SK-N-SH treated with all-trans-retinoic acid at 6 μM for 48 hours (cell line): ENCODE results near the gene EOMES.

Experiments
- ATAC-seq: fragments of 200-7000 bp; cut with Tn5 transposase; 3 replicates; pipeline ENCODE4 v1.9.1; 2020; ENCODE audit warnings: mild to moderate bottlenecking, moderate library complexity
- ARNTL ChIP-seq: fragments of 450-650 bp; formaldehyde crosslinking; IDR thresholded peaks from 2 replicates; pipeline ENCODE4 v1.5.0; 2020; ENCODE audit warnings: low read depth, mild to moderate bottlenecking, moderate library complexity, borderline replicate concordance
- BACH2 ChIP-seq: fragments of 250-450 bp; sonication (Bioruptor Pico); IDR thresholded peaks from 2 replicates; pipeline ENCODE4 v1.9.0; 2021; ENCODE audit warnings: mild to moderate bottlenecking, borderline replicate concordance
- CREB5 ChIP-seq: fragments of 250-450 bp; sonication (Bioruptor Pico); IDR thresholded peaks from 2 replicates; pipeline ENCODE4 v1.5.1; 2020; ENCODE audit warnings: low read depth, mild to moderate bottlenecking, moderate library complexity
- ESRRG ChIP-seq: fragments of 250-450 bp; sonication (Bioruptor Pico); IDR thresholded peaks from 2 replicates; pipeline ENCODE4 v1.6.1; 2021; ENCODE audit warnings: mild to moderate bottlenecking
- GLIS3 ChIP-seq: fragments of 250-450 bp; sonication (Bioruptor Pico); IDR thresholded peaks from 2 replicates; pipeline ENCODE4 v1.5.0; 2020; ENCODE audit warnings: mild to moderate bottlenecking, moderate library complexity
- ISL1 ChIP-seq: fragments of 250-450 bp; sonication (Bioruptor Pico); IDR thresholded peaks from 2 replicates; pipeline ENCODE4 v2.1.2; 2022; ENCODE audit warnings: mild to moderate bottlenecking, moderate library complexity
- OSR1 ChIP-seq: fragments of 250-450 bp; sonication (Bioruptor Pico); IDR thresholded peaks from 2 replicates; pipeline ENCODE4 v1.8.0; 2022; ENCODE audit warnings: moderate library complexity, mild to moderate bottlenecking, inconsistent platforms
- PATZ1 ChIP-seq: fragments of 250-450 bp; sonication (Bioruptor Pico); IDR thresholded peaks from 2 replicates; pipeline ENCODE4 v1.8.0; 2020; ENCODE audit warnings: mild to moderate bottlenecking, moderate library complexity, borderline replicate concordance
- PPARA ChIP-seq: fragments of 250-450 bp; sonication (Bioruptor Pico); IDR thresholded peaks from 2 replicates; pipeline ENCODE4 v1.5.0; 2020; ENCODE audit warnings: mild to moderate bottlenecking, borderline replicate concordance
- RARB ChIP-seq: fragments of 250-450 bp; sonication (Bioruptor Pico); IDR thresholded peaks from 2 replicates; pipeline ENCODE4 v1.8.0; 2021; ENCODE audit warnings: mild to moderate bottlenecking, moderate library complexity
- SNAI2 ChIP-seq: fragments of 250-450 bp; sonication (Bioruptor Pico); IDR thresholded peaks from 2 replicates; pipeline ENCODE4 v1.5.0; 2020; ENCODE audit warnings: mild to moderate bottlenecking, moderate library complexity
- TCF4 ChIP-seq: fragments of 250-450 bp; sonication (Bioruptor Pico); IDR thresholded peaks from 2 replicates; pipeline ENCODE4 v1.8.0; 2021; ENCODE audit warnings: mild to moderate bottlenecking, moderate library complexity, borderline replicate concordance
- TOX ChIP-seq: fragments of 250-450 bp; sonication (Bioruptor Pico); IDR thresholded peaks from 2 replicates; pipeline ENCODE4 v1.8.0; 2021; ENCODE audit warnings: mild to moderate bottlenecking, moderate library complexity, borderline replicate concordance
- ZC3H10 ChIP-seq: fragments of 250-450 bp; sonication (Bioruptor Pico); IDR thresholded peaks from 2 replicates; pipeline ENCODE4 v1.5.1; 2021; ENCODE audit warnings: mild to moderate bottlenecking, moderate library complexity
- ZFP3 ChIP-seq: fragments of 250-450 bp; sonication (Bioruptor Pico); IDR thresholded peaks from 2 replicates; pipeline ENCODE4 v1.5.0; 2020; ENCODE audit warnings: mild to moderate bottlenecking, moderate library complexity
- ZFP30 ChIP-seq: fragments of 450-650 bp; formaldehyde crosslinking; IDR thresholded peaks from 2 replicates; pipeline ENCODE4 v1.5.0; 2022; ENCODE audit warnings: mild to moderate bottlenecking, moderate library complexity
- ZNF565 ChIP-seq: fragments of 450-650 bp; formaldehyde crosslinking; conservative IDR thresholded peaks from 2 replicates; pipeline ENCODE4 v1.5.0; 2020; ENCODE audit warnings: low read depth, mild to moderate bottlenecking, moderate library complexity
- ZNF70 ChIP-seq: fragments of 450-650 bp; formaldehyde crosslinking; IDR thresholded peaks from 2 replicates; pipeline ENCODE4 v1.5.0; 2020; ENCODE audit warnings: mild to moderate bottlenecking, moderate library complexity
- ZNF8 ChIP-seq: fragments of 450-650 bp; formaldehyde crosslinking; IDR thresholded peaks from 2 replicates; pipeline ENCODE4 v1.5.0; 2020; ENCODE audit warnings: mild to moderate bottlenecking, moderate library complexity
- TF ChIP-seq, protein P1 (sequence below): fragments of 250-450 bp; sonication (Bioruptor Pico); IDR thresholded peaks from 2 replicates; pipeline ENCODE4 v1.5.1; 2021; ENCODE audit warnings: mild to moderate bottlenecking, moderate library complexity
- TF ChIP-seq, protein P2 (sequence below): fragments of 250-450 bp; sonication (Bioruptor Pico); IDR thresholded peaks from 2 replicates; pipeline ENCODE4 v1.8.0; 2021; ENCODE audit warnings: low read depth, mild to moderate bottlenecking, moderate library complexity, borderline replicate concordance
- TF ChIP-seq, protein P3 (sequence below): fragments of 250-450 bp; sonication (Bioruptor Pico); IDR thresholded peaks from 2 replicates; pipeline ENCODE4 v1.5.0; 2020; ENCODE audit warnings: mild to moderate bottlenecking, moderate library complexity

Gene EOMES

DNA sequence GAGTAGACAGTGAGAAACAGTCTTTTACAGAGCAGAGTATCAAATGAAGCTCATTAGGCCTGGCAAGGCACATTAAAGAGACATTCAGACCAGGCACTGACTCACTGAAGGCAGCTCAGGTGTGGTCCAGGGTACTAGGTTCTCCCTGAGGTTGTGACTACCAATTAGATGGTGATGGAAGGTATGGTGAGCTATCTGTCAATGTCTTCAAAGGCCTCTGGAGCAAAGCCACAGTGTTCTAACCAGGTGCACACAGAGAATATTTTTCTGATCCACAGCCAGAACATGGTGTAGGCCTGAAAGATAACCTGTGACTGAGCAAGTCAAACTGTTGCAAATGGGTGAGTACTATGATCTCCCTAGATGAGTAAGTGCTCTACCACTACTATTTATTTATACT, 51.5 kb downstream of the EOMES start:
- ATAC-seq: no peak

DNA sequence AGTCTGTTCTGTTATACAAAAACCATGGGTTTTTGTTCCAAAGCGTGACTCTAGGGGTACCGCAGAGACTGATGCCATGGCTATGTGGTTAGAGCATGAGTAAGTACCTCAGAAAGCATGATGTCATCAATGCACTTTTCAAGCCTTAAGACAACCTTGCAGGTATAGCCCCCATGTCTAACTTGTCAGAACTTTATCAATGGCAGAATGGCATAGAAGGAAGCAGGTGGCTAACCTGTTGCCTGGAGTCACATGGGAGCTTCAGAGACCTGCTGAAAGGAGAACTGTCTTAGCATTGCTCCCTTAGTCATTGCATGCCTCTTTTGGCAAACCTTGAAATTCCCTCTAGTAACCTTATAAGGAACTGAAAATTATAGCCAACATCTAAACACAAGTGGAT, 52.5 kb downstream of the EOMES start:
- no peak for ATAC-seq
- TF ChIP-seq ZNF565 (CRISPR knock-in tag) (no peak), BACH2 (no peak), ISL1 (CRISPR knock-in tag) (no peak), ZFP3 (CRISPR knock-in tag) (no peak), RARB (CRISPR knock-in tag) (no peak), OSR1 (CRISPR knock-in tag) (no peak), GLIS3 (no peak), ZNF70 (no peak), ZNF8 (no peak), ESRRG (CRISPR knock-in tag) (no peak), PPARA (CRISPR knock-in tag) (no peak), ZC3H10 (CRISPR knock-in tag) (no peak)
- TF ChIP-seq, protein P1, sequence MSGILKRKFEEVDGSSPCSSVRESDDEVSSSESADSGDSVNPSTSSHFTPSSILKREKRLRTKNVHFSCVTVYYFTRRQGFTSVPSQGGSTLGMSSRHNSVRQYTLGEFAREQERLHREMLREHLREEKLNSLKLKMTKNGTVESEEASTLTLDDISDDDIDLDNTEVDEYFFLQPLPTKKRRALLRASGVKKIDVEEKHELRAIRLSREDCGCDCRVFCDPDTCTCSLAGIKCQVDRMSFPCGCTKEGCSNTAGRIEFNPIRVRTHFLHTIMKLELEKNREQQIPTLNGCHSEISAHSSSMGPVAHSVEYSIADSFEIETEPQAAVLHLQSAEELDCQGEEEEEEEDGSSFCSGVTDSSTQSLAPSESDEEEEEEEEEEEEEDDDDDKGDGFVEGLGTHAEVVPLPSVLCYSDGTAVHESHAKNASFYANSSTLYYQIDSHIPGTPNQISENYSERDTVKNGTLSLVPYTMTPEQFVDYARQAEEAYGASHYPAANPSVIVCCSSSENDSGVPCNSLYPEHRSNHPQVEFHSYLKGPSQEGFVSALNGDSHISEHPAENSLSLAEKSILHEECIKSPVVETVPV (CRISPR knock-in tag): no peak
- TF ChIP-seq, protein P2, sequence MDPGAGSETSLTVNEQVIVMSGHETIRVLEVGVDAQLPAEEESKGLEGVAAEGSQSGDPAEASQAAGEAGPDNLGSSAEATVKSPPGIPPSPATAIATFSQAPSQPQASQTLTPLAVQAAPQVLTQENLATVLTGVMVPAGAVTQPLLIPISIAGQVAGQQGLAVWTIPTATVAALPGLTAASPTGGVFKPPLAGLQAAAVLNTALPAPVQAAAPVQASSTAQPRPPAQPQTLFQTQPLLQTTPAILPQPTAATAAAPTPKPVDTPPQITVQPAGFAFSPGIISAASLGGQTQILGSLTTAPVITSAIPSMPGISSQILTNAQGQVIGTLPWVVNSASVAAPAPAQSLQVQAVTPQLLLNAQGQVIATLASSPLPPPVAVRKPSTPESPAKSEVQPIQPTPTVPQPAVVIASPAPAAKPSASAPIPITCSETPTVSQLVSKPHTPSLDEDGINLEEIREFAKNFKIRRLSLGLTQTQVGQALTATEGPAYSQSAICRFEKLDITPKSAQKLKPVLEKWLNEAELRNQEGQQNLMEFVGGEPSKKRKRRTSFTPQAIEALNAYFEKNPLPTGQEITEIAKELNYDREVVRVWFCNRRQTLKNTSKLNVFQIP (CRISPR knock-in tag): no peak

More for the DNA sequence above, 51.5 kb downstream of the EOMES start:
- TF ChIP-seq ESRRG (CRISPR knock-in tag) (no peak), PATZ1 (CRISPR knock-in tag) (no peak), ZFP30 (CRISPR knock-in tag) (no peak), GLIS3 (no peak), ZNF565 (CRISPR knock-in tag) (no peak), ZFP3 (CRISPR knock-in tag) (no peak), SNAI2 (CRISPR knock-in tag) (no peak), ZNF70 (no peak), ISL1 (CRISPR knock-in tag) (no peak), ZNF8 (no peak), CREB5 (no peak), ZC3H10 (CRISPR knock-in tag) (no peak), TOX (no peak), OSR1 (CRISPR knock-in tag) (no peak), ARNTL (no peak), TCF4 (CRISPR knock-in tag) (no peak), PPARA (CRISPR knock-in tag) (no peak)
- TF ChIP-seq, protein P1 (CRISPR knock-in tag): no peak
- TF ChIP-seq, protein P3, sequence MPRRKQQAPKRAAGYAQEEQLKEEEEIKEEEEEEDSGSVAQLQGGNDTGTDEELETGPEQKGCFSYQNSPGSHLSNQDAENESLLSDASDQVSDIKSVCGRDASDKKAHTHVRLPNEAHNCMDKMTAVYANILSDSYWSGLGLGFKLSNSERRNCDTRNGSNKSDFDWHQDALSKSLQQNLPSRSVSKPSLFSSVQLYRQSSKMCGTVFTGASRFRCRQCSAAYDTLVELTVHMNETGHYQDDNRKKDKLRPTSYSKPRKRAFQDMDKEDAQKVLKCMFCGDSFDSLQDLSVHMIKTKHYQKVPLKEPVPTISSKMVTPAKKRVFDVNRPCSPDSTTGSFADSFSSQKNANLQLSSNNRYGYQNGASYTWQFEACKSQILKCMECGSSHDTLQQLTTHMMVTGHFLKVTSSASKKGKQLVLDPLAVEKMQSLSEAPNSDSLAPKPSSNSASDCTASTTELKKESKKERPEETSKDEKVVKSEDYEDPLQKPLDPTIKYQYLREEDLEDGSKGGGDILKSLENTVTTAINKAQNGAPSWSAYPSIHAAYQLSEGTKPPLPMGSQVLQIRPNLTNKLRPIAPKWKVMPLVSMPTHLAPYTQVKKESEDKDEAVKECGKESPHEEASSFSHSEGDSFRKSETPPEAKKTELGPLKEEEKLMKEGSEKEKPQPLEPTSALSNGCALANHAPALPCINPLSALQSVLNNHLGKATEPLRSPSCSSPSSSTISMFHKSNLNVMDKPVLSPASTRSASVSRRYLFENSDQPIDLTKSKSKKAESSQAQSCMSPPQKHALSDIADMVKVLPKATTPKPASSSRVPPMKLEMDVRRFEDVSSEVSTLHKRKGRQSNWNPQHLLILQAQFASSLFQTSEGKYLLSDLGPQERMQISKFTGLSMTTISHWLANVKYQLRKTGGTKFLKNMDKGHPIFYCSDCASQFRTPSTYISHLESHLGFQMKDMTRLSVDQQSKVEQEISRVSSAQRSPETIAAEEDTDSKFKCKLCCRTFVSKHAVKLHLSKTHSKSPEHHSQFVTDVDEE (CRISPR knock-in tag): no peak
- TF ChIP-seq, protein P2 (CRISPR knock-in tag): no peak
